Peyer's patch (tissue), 4 donors: ENCODE measurements around the gene PKD2L1.

ENCODE experiments used
- CTCF ChIP-seq, 6 experiments: fragments of 450-650 bp in 4 of 6; fragments of 200-600 bp in 2 of 6; sonication (generic) in 1 of 6; IDR thresholded peaks; one replicate each; pipeline ENCODE4 v1.5.1; 2017 to 2019; ENCODE audit warnings: antibody characterized with exemption in 6 of 6, mild to moderate bottlenecking in 3 of 6, moderate library complexity in 1 of 6
- POLR2A ChIP-seq, 2 donors: fragments of 450-650 bp; IDR thresholded peaks; one replicate each; pipeline ENCODE4 v1.5.1; 2017; ENCODE audit warnings: antibody characterized with exemption in 2 of 2, mild to moderate bottlenecking in 2 of 2, moderate library complexity in 2 of 2

- TF ChIP-seq CTCF (IDR thresholded peaks at IDR 0.05) = no peak
- no peak for TF ChIP-seq POLR2A (IDR thresholded peaks at IDR 0.05)
These were observed 4.9 kb downstream of the PKD2L1 start for GRCh38 chr10:100325158-100325557.
